COLO829 (cell line): ENCODE data around the gene KCNQ5.

Experiments used
- DNase-seq: peaks from one replicate; pipeline ENCODE4 v3.0.0; 2012; ENCODE audit warnings: low spot score

The KCNQ5 gene

GRCh38 chr6:72676995-72677394 is 55.1 kb downstream of the KCNQ5 start:
- no peak for DNase-seq

- no peak for DNase-seq
Observed at GRCh38 chr6:72677740-72678139, 55.9 kb downstream of the KCNQ5 start.

- no peak for DNase-seq
Observed at GRCh38 chr6:72683797-72684196, 61.9 kb downstream of the KCNQ5 start.

GRCh38 chr6:72689107-72689954 is 67.5 kb downstream of the KCNQ5 start:
- no peak for DNase-seq

- DNase-seq, result peak; percentile 56
Observed at GRCh38 chr6:72691249-72691648, 69.4 kb downstream of the KCNQ5 start.

GRCh38 chr6:72696055-72696454 is 74.2 kb downstream of the KCNQ5 start:
- no peak for DNase-seq

GRCh38 chr6:72699159-72699558 is 77.3 kb downstream of the KCNQ5 start:
- DNase-seq, result no peak

GRCh38 chr6:72702421-72702820 is 80.6 kb downstream of the KCNQ5 start:
- DNase-seq, result peak; percentile 74

GRCh38 chr6:72703093-72703492 is 81.2 kb downstream of the KCNQ5 start:
- DNase-seq, result no peak

GRCh38 chr6:72704979-72705378 is 83.1 kb downstream of the KCNQ5 start:
- no peak for DNase-seq

- no peak for DNase-seq
Observed at GRCh38 chr6:72709431-72709830, 87.6 kb downstream of the KCNQ5 start.

GRCh38 chr6:72711731-72712130 is 89.9 kb downstream of the KCNQ5 start:
- no peak for DNase-seq

- no peak for DNase-seq
Observed at GRCh38 chr6:72712910-72713309, 91.0 kb downstream of the KCNQ5 start.

GRCh38 chr6:72715119-72715518 is 93.3 kb downstream of the KCNQ5 start:
- no peak for DNase-seq

GRCh38 chr6:72716916-72717315 is 95.1 kb downstream of the KCNQ5 start:
- no peak for DNase-seq

- no peak for DNase-seq
Observed at GRCh38 chr6:72720464-72720863, 98.6 kb downstream of the KCNQ5 start.

GRCh38 chr6:72721346-72721745 is 99.5 kb downstream of the KCNQ5 start:
- DNase-seq, result no peak

- peak; percentile 42 for DNase-seq
Observed at GRCh38 chr6:72724545-72724944, 102.7 kb downstream of the KCNQ5 start.

- DNase-seq, result no peak
Observed at GRCh38 chr6:72728706-72729343, 107.0 kb downstream of the KCNQ5 start.

- no peak for DNase-seq
Observed at GRCh38 chr6:72733045-72733444, 111.2 kb downstream of the KCNQ5 start.

- no peak for DNase-seq
Observed at GRCh38 chr6:72738091-72738490, 116.2 kb downstream of the KCNQ5 start.

- DNase-seq, result no peak
Observed at GRCh38 chr6:72739368-72739779, 117.5 kb downstream of the KCNQ5 start.

- DNase-seq, result no peak
Observed at GRCh38 chr6:72740135-72740534, 118.3 kb downstream of the KCNQ5 start.

GRCh38 chr6:72741083-72741482 is 119.2 kb downstream of the KCNQ5 start:
- no peak for DNase-seq
